NCI-H1417 (cell line): ENCODE results near the gene NCAPG2.

Experiments
- DNase-seq, 3 experiments: peaks; one replicate each; lab custom pipeline; 2025; lab: John Stamatoyannopoulos, UW

The NCAPG2 gene

GRCh38 chr7:158704524-158705233 is at the start of gene NCAPG2:
TSS of gene NCAPG2 (minus strand) at chr7:158704804. CDS start at chr7:158701899, 2,905 bp downstream.
- peak; percentile 99 to 100 (median 100) for DNase-seq

- DNase-seq: no peak
Observed at GRCh38 chr7:158753900-158754299, 49.3 kb upstream of the NCAPG2 start.

- no peak for DNase-seq
Observed at GRCh38 chr7:158751751-158752150, 47.1 kb upstream of the NCAPG2 start.

GRCh38 chr7:158751199-158751598 is 46.6 kb upstream of the NCAPG2 start:
- no peak for DNase-seq

- DNase-seq: no peak
Observed at GRCh38 chr7:158750702-158751101, 46.1 kb upstream of the NCAPG2 start.

GRCh38 chr7:158749396-158749795 is 44.8 kb upstream of the NCAPG2 start:
- DNase-seq: no peak

- DNase-seq: no peak
Observed at GRCh38 chr7:158748335-158748734, 43.7 kb upstream of the NCAPG2 start.

GRCh38 chr7:158747408-158747807 is 42.8 kb upstream of the NCAPG2 start:
- DNase-seq: no peak

- DNase-seq: no peak
Observed at GRCh38 chr7:158746957-158747356, 42.4 kb upstream of the NCAPG2 start.

- no peak for DNase-seq
Observed at GRCh38 chr7:158745057-158745715, 40.6 kb upstream of the NCAPG2 start.

GRCh38 chr7:158744070-158744469 is 39.5 kb upstream of the NCAPG2 start:
- DNase-seq: no peak

GRCh38 chr7:158743219-158743618 is 38.6 kb upstream of the NCAPG2 start:
- DNase-seq: no peak

- DNase-seq: no peak
Observed at GRCh38 chr7:158742065-158742821, 37.6 kb upstream of the NCAPG2 start.

- DNase-seq: no peak
Observed at GRCh38 chr7:158741294-158741666, 36.7 kb upstream of the NCAPG2 start.

GRCh38 chr7:158740657-158741293 is 36.2 kb upstream of the NCAPG2 start:
- no peak for DNase-seq

GRCh38 chr7:158740013-158740656 is 35.5 kb upstream of the NCAPG2 start:
- no peak for DNase-seq

- no peak for DNase-seq
Observed at GRCh38 chr7:158738841-158739240, 34.2 kb upstream of the NCAPG2 start.

GRCh38 chr7:158737064-158737695 is 32.6 kb upstream of the NCAPG2 start:
- no peak for DNase-seq

GRCh38 chr7:158735935-158736334 is 31.3 kb upstream of the NCAPG2 start:
- DNase-seq: no peak

- no peak for DNase-seq
Observed at GRCh38 chr7:158734861-158735260, 30.3 kb upstream of the NCAPG2 start.

- no peak for DNase-seq
Observed at GRCh38 chr7:158733775-158734494, 29.3 kb upstream of the NCAPG2 start.
